Keratinocyte (primary cell): Measurements from ENCODE around the gene P4HA3. TPM values are rescaled to one million over a fixed set of nuclear protein-coding genes. Genes with fewer than 3 reads are reported as not detected.

Experiments
- DNase-seq: peaks from one replicate; pipeline ENCODE4 v3.0.0-alpha.2; 2011; ENCODE audit warnings: low read depth, missing footprints, low spot score
- FAIRE-seq: peaks from 2 replicates; lab custom pipeline; 2011; peaks lifted over from hg19 to GRCh38; lab: Jason Lieb, UNC
- H2AFZ ChIP-seq: 2 replicates; pipeline ENCODE4 v1.6.0; 2012; ENCODE audit warnings: low read length, control low read depth, inconsistent platforms; ENCODE audit not compliant: control insufficient read depth
- H3K27ac ChIP-seq: 2 replicates; pipeline ENCODE4 v1.5.1; 2011; ENCODE audit warnings: low read length; ENCODE audit not compliant: control insufficient read depth, insufficient read depth
- H3K27me3 ChIP-seq: 3 replicates; pipeline ENCODE4 v1.6.0; 2011; ENCODE audit warnings: low read length; ENCODE audit not compliant: control insufficient read depth, insufficient read depth; ENCODE audit errors: extremely low read depth
- H3K36me3 ChIP-seq, 2 experiments: 2 replicates in 1 of 2; 3 replicates in 1 of 2; pipeline ENCODE4 v1.5.1; 2011; ENCODE audit warnings: low read length in 2 of 2, mild to moderate bottlenecking in 1 of 2; ENCODE audit not compliant: control insufficient read depth in 2 of 2, insufficient read depth in 2 of 2; ENCODE audit errors: extremely low read depth in 1 of 2
- H3K4me1 ChIP-seq: 3 replicates; pipeline ENCODE4 v1.5.1; 2011; ENCODE audit warnings: low read length; ENCODE audit not compliant: control insufficient read depth, insufficient read depth; ENCODE audit errors: extremely low read depth
- H3K4me2 ChIP-seq: 3 replicates; pipeline ENCODE4 v1.6.0; 2011; ENCODE audit warnings: low read depth, low read length; ENCODE audit not compliant: control insufficient read depth, insufficient read depth; ENCODE audit errors: extremely low read depth
- H3K4me3 ChIP-seq, 3 experiments: fragments of 200-600 bp in 1 of 3; sonication (generic) in 1 of 3; 2 replicates in 2 of 3; 3 replicates in 1 of 3; pipeline ENCODE4 v1.5.1; 2011 to 2016; ENCODE audit warnings: low read length in 3 of 3, mild to moderate bottlenecking in 3 of 3, control low read depth in 2 of 3, inconsistent platforms in 1 of 3, low read depth in 1 of 3, mixed read lengths in 1 of 3, mixed run types in 1 of 3, moderate library complexity in 1 of 3; ENCODE audit not compliant: control insufficient read depth in 2 of 3, insufficient read depth in 2 of 3; ENCODE audit errors: extremely low read depth in 1 of 3
- H3K79me2 ChIP-seq: 2 replicates; pipeline ENCODE4 v1.6.0; 2012; ENCODE audit warnings: low read length; ENCODE audit not compliant: control insufficient read depth, insufficient read depth
- H3K9ac ChIP-seq: 3 replicates; pipeline ENCODE4 v1.6.0; 2011; ENCODE audit warnings: low read length; ENCODE audit not compliant: control insufficient read depth, insufficient read depth; ENCODE audit errors: extremely low read depth
- H3K9me1 ChIP-seq: 3 replicates; pipeline ENCODE4 v1.6.0; 2011; ENCODE audit warnings: low read length; ENCODE audit not compliant: control insufficient read depth, insufficient read depth; ENCODE audit errors: extremely low read depth
- H3K9me3 ChIP-seq: 2 replicates; pipeline ENCODE4 v1.5.1; 2012; ENCODE audit warnings: low read depth, low read length; ENCODE audit not compliant: control insufficient read depth
- H4K20me1 ChIP-seq: 3 replicates; pipeline ENCODE4 v1.6.0; 2011; ENCODE audit warnings: low read length; ENCODE audit not compliant: control insufficient read depth, insufficient read depth; ENCODE audit errors: extremely low read depth
- EZH2 ChIP-seq: IDR thresholded peaks from one replicate; pipeline ENCODE4 v1.6.1; 2012; ENCODE audit warnings: inconsistent platforms, mild to moderate bottlenecking, low read length, moderate library complexity
- dilution Hi-C: fragments of 300-500 bp; cut with MboI; formaldehyde crosslinking; loops from one replicate; pipeline ENCODE4 v1.7.0; 2020; ENCODE audit warnings: low sequenced_read_pairs; ENCODE audit not compliant: extremely low pct_ligation_motif_present
- polyA plus RNA-seq, 5 experiments: library from polyadenylated mRNA; depleted of rRNA in 3 of 5; stranded (reverse) in 3 of 5; stranded (forward) in 1 of 5; unstranded in 1 of 5; fragments of >200 nt; gene quantifications; 1 replicate in 1 of 5; 2 replicates in 3 of 5; 3 replicates in 1 of 5; pipeline versions ENCODE4 v1.2.1 to v1.2.3, GENCODE V29; 2011 to 2012; ENCODE audit warnings: missing spikeins in 2 of 5, low read depth in 1 of 5, low replicate concordance in 1 of 5
- TF ChIP-seq, protein P1 (sequence below), 3 experiments: IDR thresholded peaks in 1 of 3; conservative IDR thresholded peaks in 1 of 3; optimal IDR thresholded peaks in 1 of 3; 2 replicates in 2 of 3; 3 replicates in 1 of 3; pipeline versions ENCODE3 to v1.5.1; 2011; ENCODE audit warnings: low read length in 3 of 3, mild to moderate bottlenecking in 3 of 3, moderate library complexity in 2 of 3, control low read depth in 1 of 3, inconsistent platforms in 1 of 3; ENCODE audit not compliant: insufficient read depth in 2 of 3; ENCODE audit errors: extremely low read depth in 1 of 3

P4HA3 gene
- polyA plus RNA-seq, 1 donor (not counting 4 experiments of a cell fraction or from before 2014, with no cell fraction given) = 0.14 TPM

DNA sequence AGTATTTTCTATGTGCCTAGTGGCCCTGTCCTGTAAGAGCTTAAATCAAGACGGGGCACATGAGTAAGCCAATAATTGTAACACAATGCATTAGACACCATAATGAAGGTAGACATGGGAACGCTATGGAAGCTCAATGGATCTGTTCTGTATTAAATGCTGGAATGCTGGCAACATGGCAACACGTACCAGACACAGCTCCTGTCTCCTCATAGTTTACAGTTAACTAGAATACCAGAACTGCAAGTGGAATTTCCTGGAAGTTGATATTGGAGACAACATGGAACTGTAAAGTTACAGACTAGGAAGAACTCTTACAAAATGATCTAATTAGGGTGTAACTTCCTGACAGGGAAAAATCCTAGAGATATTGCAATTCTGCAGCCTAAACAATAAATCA lies 12.4 kb downstream of the P4HA3 start:
- no peaks in the 10 kb centered on the region for H3K27me3 ChIP-seq
- H3K4me2 ChIP-seq = no peak overlapping the region
- H3K27ac ChIP-seq = no peak overlapping the region
- FAIRE-seq (no peak), DNase-seq (no peak)
- H3K36me3 ChIP-seq = no peaks in the 10 kb centered on the region
- H3K79me2 ChIP-seq = no peaks in the 10 kb centered on the region
- no peaks in the 10 kb centered on the region for H3K9me1 ChIP-seq
- no peak overlapping the region for H3K4me3 ChIP-seq
- TF ChIP-seq, protein P1, sequence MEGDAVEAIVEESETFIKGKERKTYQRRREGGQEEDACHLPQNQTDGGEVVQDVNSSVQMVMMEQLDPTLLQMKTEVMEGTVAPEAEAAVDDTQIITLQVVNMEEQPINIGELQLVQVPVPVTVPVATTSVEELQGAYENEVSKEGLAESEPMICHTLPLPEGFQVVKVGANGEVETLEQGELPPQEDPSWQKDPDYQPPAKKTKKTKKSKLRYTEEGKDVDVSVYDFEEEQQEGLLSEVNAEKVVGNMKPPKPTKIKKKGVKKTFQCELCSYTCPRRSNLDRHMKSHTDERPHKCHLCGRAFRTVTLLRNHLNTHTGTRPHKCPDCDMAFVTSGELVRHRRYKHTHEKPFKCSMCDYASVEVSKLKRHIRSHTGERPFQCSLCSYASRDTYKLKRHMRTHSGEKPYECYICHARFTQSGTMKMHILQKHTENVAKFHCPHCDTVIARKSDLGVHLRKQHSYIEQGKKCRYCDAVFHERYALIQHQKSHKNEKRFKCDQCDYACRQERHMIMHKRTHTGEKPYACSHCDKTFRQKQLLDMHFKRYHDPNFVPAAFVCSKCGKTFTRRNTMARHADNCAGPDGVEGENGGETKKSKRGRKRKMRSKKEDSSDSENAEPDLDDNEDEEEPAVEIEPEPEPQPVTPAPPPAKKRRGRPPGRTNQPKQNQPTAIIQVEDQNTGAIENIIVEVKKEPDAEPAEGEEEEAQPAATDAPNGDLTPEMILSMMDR (optimal IDR thresholded peaks at IDR 0.05 in 1 of 3, IDR thresholded peaks at IDR 0.05 in 1 of 3, conservative IDR thresholded peaks at IDR 0.05 in 1 of 3; ENCODE audit: extremely low read depth in 1 of 3, insufficient read depth in 2 of 3, low read length in 3 of 3) = no peak
- no peak for TF ChIP-seq EZH2
- no peak overlapping the region for H2AFZ ChIP-seq
- no peaks in the 10 kb centered on the region for H3K4me1 ChIP-seq
- H3K9me3 ChIP-seq = no peaks in the 10 kb centered on the region
- H4K20me1 ChIP-seq = no peaks in the 10 kb centered on the region
- dilution Hi-C loops = no loop called here
- H3K9ac ChIP-seq = no peak overlapping the region

DNA sequence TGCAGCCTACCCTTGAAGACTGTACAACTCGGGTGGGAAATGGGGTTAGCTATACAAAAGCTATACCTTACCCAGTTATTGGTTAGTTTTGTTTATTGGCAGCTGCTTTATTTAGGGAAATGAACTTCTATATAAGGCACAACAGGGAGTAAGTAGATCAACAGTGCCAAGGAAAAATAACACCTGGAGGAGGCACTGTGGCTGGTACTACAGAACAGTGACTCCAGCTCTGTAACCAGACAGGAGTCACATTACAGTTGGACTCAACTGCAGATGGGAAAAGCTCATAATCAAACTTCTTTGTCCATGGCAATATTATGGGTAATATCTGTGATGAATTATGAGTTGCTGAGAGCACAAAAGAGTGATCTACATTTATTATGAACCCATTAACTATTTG lies 14.0 kb downstream of the P4HA3 start:
- dilution Hi-C loops = no loop called here

More for the DNA sequence above, 14.0 kb downstream of the P4HA3 start:
- Histone ChIP-seq H2AFZ (no peak overlapping the region), H3K4me2 (no peak overlapping the region), H3K36me3 (no peaks in the 10 kb centered on the region), H4K20me1 (no peaks in the 10 kb centered on the region), H3K4me1 (no peaks in the 10 kb centered on the region), H3K27me3 (no peaks in the 10 kb centered on the region), H3K9me1 (no peaks in the 10 kb centered on the region), H3K4me3 (no peak overlapping the region), H3K9ac (no peak overlapping the region), H3K9me3 (no peaks in the 10 kb centered on the region), H3K27ac (no peak overlapping the region), H3K79me2 (no peaks in the 10 kb centered on the region)
- DNase-seq (no peak), FAIRE-seq (no peak)
- TF ChIP-seq, protein P1 (optimal IDR thresholded peaks at IDR 0.05 in 1 of 3, IDR thresholded peaks at IDR 0.05 in 1 of 3, conservative IDR thresholded peaks at IDR 0.05 in 1 of 3; ENCODE audit: extremely low read depth in 1 of 3, insufficient read depth in 2 of 3, low read length in 3 of 3) = no peak
- no peak for TF ChIP-seq EZH2
